Inferior parietal cortex (tissue), 1 donor: ENCODE data around the gene MAPK11.

ENCODE experiments used
- DNase-seq: peaks from one replicate; pipeline ENCODE4 v3.0.0-alpha.2; 2016; ENCODE audit errors: extremely low spot score

MAPK11 gene

DNA sequence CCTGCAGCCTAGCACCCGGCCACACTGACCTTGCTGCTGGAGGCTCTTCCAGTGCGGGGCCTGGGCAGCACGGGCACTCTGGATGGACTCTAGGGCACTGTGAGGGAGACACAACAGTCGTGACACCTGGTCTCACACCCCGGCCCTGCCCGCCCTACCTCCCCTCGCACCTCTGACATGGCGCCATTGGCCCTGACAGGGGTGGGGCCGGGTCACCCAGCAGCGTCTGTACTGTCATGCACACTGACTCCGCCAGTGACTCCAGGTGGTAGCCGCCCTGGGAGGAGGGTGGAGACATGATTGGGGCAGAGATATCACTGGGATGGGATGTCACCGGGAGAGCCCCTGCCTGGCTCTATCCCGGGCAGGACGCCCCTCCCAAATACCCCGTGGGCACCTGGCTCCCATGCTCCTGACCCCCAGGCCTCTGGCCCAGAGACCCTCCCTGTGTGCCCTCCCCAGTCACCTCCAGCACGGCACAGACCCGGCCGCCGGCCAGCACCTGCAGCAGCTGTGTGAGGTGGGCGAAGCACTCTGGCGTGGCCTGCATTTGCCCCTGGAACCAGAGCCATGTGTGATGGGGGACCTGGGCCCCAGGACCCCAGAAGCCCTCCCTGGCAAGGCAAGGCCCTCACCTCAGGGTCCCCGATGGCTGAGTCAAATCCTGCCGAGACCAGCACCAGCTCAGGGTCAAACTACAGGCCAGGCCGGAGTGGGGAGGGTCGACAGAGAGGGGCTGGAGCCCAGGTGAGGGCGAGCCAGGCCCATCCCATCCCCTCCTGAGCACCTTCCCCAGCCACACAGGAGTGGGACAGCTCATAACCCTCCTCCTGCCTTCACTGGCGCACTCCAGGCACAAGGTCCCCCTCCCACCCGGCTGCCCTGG, 21.7 kb downstream of the MAPK11 start:
- DNase-seq, result no peak

DNA sequence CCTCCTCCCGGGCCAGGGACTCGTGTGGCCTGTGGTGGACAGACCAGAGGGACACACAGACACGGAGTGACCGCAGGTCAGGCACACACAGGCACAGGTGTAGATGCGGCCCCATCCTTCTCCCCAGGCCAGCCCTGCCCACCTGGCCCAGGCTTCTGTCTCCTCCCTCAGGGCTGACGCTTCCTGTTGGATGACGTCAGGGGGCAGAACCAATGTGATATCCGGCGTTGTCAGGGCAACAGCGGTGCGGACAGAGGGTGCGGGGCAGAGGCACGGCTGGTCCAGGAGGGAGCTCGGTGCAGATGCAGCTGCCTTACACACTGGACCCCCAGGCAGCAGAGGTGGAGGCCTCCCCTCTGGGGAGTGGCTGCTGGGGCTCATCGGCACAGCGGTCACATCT, 22.4 kb downstream of the MAPK11 start:
- DNase-seq, result no peak

DNA sequence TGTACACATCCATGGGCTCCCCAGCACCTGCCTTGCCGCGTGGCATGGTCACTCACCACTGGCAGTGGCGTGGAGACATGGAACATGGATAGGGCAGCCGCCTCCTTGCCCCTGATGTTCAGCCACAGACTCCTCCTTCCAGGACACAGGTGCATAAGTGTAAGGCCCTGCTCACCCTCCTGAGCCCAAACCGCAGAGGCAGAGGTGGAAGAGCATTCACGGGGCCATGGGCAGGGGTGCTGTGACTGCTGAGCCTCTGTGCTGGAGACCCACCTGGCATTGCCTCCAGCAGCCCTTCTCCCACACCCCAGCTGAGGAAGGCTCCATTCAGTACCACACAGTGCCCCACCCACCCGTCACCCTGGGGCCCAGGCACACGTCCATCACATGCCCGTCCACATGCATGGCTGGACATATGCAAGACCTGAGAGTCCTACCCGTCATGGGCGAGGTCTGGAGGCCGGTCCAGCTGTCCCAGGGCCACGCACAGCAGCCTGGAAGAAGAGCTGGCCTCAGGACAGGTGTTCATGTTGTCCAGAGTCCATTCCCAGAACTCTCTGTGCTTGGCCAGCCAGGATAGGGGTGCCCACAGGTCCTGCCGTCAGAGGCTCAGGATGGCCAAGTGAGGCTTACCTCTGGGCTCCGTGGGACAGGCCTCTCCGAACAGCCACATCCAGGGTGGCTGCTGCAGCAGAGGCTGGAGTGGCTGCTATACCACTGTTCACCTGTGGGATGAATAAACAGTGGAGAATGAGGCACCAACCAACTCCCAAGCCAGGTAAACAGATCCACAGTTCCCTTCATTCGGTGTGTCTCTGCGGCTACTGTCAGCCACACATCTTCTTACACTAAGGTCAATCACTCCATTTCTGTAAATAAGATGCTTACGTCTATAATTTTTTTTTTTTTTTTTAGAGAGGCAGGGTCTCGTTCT, 23.7 kb downstream of the MAPK11 start:
- no peak for DNase-seq

DNA sequence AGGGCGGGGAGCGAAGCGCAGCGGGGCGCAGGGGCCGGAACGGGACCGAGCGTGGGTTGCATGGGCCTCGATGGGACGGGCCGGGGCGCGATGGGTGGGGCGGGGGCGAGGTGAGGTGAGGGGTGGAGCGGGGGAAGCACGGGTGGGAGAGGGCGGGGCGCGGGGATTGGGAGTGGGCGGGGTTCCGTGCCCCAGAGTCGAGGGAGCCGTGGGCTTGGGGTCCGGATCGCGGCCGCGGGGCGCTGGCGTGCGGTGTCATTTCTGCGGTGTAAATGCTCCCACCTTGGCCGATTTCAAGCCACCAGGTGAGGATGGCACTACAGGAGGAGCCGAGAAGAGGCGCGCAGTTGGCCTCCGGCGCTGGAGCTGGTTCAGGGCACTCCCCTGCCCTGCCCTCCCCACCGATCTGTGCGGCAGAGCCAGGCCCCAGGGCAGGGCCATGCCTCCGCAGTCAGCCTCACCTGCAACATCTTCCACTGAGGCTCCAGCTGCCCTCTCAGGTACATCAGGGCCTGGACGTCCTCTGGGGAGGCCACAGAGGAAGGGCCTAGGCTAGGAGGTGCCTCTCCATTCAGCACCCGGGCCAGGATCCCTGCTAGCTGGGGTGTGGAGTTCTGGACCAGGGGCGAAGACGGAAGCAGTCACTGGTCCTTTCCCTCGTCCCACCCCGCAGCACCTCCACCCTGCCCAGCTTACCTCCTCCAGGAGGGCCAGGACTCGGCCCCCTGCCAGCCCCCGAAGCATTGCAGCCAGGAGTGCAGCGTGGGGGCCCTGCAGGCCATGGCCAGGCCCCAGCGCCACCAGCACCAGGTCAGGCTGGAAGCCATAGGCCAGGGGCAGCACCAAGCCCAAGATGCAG, 24.7 kb downstream of the MAPK11 start:
- no peak for DNase-seq

DNA sequence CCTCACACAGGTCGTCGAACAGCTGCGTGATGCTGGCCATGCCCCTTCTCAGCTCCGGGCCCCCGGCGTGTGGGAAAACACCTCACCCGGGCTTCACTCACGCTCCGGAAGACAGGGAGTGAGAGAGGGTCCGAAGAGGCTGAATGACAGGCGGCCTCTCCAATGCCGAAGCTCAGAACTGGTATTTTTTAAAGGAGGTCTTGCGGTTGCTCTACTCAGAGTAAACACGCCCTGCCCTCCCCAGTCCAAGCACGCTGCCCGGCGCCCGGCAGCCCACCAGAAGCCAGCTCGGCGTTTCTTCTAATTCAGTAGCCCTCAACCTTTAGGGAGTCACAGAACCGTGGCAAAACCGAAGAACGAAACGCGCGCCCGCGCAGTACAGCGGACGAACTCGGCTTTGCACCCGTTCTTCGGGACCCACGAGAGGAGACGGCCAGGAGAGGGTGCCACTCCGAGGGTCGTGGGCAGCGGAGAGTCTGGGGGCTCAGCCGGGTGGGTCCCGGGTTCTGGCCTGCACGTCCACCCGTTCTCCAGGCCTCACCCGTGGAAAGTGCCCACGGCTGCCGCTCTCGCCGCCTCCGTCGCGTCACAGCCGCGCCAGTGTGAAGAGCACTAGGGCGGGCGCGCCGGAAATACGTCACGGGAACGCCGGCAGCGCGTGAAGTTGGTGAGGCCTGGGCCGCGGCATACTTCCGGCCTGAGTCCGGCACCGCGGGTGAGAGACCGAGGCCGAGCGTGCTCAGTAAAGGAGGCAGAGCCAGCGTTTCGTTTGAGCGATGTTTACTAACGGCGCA, 25.6 kb downstream of the MAPK11 start, which contains the start of gene TUBGCP6:
TSS of gene TUBGCP6 (minus strand) at position 604 of the 794 bp plus-strand sequence. CDS start at position 40, 564 bp downstream.
- DNase-seq, result peak; percentile 96

DNA sequence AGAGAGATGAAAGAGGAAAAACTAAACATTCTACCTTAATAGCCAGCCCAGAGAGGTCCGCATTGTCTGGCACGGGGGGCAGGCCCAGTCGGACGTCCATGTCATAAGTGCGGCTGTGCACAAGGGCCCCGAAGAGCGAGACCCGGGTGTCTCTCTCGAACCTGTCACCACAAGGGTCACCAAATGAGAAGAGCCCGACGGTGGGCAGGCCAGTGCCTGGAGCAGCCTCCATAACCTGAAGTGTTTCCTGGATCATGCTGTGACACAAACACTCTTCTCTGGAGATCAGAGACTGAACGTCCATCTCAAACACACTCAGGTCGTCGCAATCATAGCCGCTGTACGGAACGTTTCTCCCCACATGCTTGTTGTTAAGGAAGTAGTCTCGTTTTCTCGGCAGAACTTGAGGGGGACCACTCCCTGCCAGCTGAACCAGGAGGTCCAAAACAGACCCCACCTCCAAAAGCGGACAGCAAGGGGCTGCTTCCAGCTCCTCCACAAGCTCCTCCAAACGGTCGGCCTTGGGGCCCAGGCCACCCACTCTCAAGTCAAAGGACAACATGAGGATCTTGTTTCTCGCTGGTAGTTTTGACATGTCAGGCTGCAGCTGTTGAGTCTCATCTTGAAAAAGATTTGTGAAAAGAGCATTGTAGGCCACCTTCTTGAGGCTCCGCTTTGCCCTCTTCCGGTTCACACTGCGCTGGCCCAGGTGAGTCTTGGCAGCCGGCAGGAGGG, 26.3 kb downstream of the MAPK11 start:
- no peak for DNase-seq

DNA sequence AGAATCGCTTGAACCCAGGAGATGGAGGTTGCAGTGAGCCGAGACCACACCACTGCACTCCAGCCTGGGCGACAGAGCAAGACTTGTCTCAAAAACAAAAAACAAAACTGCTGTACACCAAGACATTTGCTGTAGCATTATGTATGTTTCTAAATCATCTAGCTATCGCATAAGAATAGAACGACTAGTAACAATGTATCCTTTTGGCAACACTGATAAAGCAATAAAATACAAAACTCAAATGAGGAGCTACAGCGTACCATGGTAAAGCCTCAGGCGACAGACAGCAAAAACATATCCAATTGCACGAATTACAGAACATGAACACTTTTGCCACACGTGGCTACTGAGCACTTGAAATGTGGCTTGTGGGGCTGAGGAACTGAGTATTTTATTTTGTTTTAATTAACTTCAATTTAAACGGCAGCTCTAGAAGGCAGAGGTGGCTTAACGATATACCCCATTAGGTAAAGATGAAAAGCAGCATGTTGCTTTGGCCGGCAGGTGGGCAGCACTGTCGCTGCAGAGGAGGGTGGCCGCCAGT, 27.7 kb downstream of the MAPK11 start:
- no peak for DNase-seq

DNA sequence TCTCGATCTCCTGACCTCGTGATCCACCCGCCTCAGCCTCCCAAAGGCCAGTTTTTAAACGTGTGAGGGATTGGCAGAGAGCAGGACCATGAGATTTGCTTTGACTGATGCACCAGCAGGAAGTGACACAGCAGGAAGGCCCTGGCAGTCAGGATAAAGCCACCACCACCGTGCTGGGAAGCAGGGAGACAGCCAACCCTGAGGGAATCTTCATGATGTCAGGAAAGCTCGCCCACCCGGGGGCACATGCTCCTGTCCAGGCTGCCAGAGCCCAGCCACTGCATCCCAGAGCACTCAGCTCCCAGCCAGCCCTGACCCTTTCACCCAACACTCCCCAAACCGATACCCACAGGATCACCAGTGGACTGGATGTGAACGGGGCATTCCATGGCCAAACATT, 31.4 kb downstream of the MAPK11 start:
- no peak for DNase-seq

DNA sequence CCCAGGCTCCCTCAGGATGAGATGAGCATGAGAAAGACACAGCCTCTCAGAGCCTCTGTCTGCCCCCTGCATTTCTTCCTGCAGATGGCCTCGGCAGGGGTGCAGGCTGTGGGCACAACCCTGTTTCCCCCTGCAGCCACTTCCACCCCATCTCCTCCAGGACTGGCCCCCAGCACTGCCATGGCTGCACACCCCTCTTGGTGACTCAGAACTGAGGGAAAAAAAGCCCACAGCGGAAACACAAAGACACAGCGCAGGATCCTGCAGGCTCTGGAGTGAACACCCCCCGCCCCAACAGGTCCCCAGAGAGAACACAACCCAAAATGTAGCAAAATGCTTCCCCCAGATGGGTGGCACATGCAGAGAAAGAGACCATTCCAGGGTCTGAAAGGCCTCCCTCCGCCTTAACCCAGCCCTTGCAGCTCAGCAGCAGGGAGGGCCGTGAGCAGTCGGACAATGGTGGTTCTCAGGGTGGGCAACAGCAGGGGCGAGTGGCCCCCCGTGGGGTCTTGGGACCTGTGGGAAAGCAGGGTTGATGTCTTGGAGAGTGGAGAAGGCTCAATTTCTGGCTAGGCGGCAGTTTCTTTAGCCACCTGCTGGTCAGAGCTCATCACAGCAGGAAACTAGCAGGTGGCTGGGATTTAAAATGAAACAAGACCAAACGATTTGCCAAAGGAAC, 33.3 kb downstream of the MAPK11 start:
- no peak for DNase-seq

DNA sequence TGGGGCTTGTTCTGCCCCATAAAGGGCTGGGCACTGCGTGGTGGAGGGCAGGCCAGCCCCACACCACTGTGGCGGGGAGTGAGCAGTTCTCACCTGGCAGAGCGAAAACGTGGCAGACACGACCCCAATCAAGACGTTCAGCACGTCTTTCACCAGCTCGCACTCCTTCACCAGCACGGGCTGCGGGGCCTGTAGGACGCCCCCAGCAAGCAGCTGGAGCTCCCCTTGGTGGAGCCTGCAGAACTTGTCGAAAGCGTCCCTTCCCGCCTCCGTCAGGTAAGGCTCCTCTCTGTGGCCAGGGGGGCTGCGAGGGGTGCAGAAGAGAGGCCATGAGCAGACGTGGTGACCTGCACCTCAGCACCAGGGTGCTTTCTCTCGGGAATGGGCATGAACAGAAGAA, 37.0 kb downstream of the MAPK11 start:
- DNase-seq, result no peak

DNA sequence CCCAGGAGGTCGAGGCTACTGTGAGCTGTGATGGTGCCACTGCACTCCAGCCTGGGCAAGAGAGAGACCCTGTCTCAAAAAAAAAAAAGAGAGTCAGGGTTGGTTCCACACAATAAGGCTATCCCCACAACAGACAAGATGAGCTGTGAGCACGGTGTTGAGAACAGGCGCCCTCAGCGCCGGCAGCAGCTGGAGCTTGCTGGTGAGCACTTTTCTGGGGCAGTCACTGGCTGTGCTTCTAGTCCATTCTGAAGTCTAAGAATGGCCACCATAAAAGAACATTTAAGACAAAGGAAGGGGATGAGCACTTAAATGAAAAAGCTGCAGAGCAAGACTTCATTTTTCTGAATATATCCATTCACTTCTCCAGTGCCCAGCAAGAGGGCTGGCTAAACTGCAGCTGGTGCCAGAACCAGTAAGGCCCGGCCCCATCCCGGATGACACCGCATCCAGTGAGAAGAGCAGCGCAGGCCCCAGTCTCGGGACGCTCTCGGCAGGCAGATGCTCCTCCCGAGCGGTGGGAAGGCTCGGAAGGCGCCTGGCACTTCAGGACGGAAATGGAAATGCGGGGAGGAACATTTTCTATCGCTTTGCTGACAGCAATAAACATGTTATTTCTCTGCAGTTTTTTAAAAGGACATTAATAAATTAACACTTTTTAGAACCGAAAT, 37.6 kb downstream of the MAPK11 start:
- no peak for DNase-seq

DNA sequence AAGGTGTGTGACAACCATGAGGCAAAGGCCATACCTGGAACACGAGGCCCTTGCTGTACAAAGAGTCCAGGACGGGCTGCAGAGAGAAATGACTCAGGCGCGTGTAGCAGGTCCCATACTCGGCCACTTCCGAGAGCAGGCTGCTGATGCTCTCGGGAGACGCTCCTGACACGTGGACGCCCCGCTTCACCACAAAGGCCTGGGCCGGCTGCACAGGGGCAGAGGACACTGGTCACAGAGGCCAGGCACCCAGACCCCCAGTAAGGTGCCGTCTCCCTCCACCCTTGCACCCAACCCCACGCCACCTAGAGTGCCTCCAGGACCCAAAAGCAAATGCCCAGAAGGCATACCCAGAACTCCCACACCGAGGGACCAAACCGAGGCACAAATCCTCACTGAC, 40.8 kb downstream of the MAPK11 start:
- DNase-seq, result no peak

DNA sequence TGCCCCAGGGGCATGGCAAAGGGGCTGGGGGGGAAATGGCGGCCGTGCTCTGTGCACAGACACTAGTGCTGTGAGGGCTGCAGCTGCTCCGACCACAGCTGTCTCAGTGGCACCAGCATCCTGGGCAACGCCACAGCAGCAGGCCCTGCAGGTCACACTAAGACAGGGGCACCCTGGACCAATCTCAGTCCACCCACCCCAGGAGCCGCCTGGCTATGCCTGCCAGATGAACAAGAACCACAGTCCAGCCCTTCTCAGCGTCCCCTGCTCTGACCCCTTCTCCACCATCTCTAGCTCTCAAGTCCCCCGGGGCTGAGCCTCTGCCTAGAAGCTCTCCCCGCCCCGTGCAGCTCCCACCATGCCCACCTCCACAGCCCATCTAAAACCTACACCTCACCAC, 41.8 kb downstream of the MAPK11 start:
- DNase-seq, result no peak

DNA sequence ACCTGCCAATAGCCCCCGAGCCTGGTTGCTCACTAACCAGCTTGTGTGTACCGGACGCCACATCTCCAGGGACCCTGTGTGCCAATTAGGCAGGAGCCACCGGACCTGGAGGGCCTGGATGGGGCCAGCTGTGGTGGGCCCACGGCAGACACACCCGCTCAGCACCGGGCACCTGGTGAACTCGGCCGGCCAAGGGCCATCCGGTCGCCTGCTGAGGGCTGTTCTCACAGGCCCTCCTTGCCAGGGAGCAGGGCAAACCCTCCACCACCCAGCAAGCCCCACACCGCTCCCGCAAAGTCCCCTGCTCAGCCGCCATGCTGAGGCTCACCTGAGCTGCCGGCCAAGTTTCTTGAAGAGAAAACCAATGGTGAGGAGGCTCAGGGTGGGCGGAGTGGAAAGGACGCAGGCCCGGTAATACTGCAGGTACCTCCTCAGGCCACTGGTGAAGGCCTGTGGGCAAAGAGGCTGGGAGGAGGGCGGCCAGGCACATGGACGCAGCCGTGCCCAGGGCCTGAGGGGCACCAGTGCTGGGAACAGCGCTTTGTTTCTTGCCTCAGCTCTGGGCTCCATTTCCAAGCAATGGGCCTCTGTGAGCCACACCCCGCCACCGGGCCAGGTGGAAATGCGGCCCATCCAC, 42.5 kb downstream of the MAPK11 start:
- no peak for DNase-seq

DNA sequence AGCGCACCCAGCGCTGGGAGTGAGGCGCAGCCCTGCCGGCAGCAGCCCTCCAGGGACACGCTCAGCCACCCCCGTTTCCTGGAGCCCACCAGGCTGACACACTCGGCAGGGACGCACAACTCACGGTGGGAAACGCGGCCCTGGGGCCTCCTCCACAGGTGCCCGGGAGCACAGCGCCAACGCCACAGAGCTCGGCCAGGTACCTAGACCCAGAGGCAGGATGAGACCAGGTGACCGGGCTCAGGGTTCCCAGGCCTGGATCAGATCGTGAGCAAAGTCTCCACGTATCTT, 43.4 kb downstream of the MAPK11 start:
- DNase-seq, result no peak

DNA sequence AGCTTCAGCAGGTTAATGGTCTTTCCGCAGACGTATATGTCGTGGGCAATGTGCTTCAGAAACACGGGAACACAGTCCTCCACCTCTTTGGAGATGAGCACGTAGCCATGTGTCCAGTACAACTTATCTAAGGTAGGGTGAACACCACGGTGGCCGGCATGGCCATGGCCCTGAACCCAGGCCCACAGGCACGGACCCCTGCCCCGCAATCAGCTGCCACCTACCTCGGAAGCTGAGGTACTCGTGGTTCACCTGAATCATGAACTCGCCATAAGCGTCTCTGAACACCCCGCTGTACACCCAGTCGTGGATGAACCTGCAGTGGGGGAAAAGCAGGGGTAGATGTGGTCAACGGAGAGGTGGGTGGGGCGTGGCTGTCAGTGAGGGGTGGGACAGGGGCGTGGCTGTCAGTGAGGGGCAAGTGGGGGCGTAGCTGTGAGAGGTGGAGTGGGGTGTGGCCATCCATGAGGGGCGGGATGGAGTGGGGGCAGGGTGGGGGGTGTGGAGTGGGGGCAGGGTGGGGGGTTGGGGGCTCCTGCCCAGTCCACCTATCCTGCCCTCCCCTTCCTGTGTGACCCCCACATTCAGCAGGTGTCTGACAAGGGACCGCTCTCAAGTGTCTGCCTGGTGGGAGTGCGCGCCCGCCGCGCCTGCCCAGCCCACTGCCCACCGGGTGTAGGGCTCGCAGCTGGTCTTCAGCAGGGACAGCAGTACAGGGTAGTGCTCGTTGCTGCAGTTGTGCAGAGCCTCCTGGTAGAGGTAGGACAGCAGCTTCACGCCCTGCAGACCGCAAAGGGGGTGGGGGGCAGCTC, 43.9 kb downstream of the MAPK11 start:
- no peak for DNase-seq

DNA sequence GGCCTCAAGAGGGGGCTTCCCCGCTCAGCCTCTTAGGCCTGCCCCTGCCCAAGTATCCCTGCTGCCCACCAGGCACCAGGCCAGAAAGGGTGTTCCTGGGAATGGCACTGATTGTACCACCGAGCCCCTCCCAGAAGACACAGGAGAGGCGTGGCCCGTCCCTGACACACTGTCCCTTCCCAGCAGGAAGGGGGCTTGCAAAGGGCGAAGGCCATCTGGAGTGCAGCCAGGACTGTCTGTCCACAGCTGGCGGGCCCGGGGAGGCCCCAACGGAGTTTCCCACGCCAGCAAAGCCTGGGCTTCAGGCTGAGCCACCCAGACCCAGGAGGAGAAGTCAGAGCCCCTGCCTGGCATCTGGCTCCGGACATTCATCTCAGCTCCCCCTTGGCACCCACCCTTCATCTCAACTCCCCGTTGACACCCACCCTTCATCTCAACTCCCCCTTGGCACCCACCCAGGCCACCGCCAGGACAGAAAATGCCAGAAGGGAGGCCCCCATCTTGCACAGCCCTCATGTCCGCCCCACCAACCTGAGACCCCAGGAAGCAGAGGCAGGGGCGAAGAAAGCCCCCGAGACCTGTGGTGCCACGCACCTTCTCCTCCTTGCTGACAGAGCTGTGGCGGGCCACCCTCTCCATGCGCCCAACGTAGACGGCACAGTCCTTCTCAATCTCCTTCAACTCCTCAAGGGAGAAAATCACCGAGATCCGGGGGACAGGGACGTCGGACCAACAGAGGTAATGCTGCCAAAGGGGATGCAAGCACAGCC, 44.8 kb downstream of the MAPK11 start:
- no peak for DNase-seq
